Subcutaneous abdominal adipose tissue (tissue), 5 donors: ENCODE data around the gene SDHAF3.
"Not testable (repeated sequence)": the region's sequence is repeated elsewhere in the genome, so short reads cannot be mapped to it uniquely, and the experiment has no call there.

Experiments used
- H3K27ac ChIP-seq: one replicate; pipeline ENCODE4 v1.7.0; 2013; ENCODE audit warnings: low read depth, mild to moderate bottlenecking, inconsistent platforms, low read length, moderate library complexity
- H3K27me3 ChIP-seq, 5 donors: one replicate each; pipeline ENCODE4 v1.7.0; 2013; ENCODE audit warnings: low read length in 5 of 5, inconsistent platforms in 1 of 5; ENCODE audit not compliant: control insufficient read depth in 5 of 5, insufficient read depth in 4 of 5
- H3K36me3 ChIP-seq, 5 donors: one replicate each; pipeline ENCODE4 v1.7.0; 2013; ENCODE audit warnings: low read length in 5 of 5; ENCODE audit not compliant: control insufficient read depth in 5 of 5, insufficient read depth in 5 of 5
- H3K4me1 ChIP-seq, 5 donors: one replicate each; pipeline ENCODE4 v1.7.0; 2013; ENCODE audit warnings: low read length in 5 of 5, mild to moderate bottlenecking in 3 of 5, moderate library complexity in 1 of 5; ENCODE audit not compliant: control insufficient read depth in 5 of 5, insufficient read depth in 5 of 5
- H3K4me3 ChIP-seq, 5 donors: one replicate each; pipeline ENCODE4 v1.7.0; 2013; ENCODE audit warnings: low read length in 5 of 5, low read depth in 1 of 5
- H3K9ac ChIP-seq, 5 donors: one replicate each; pipeline ENCODE4 v1.7.0; 2013; ENCODE audit warnings: low read length in 5 of 5, mild to moderate bottlenecking in 4 of 5, moderate library complexity in 3 of 5
- H3K9me3 ChIP-seq, 5 donors: one replicate each; pipeline ENCODE4 v1.7.0; 2013; ENCODE audit warnings: low read length in 5 of 5; ENCODE audit not compliant: control insufficient read depth in 5 of 5
- donor health status: healthy.
- donor health status: healthy.
- donor health status: healthy.
- donor health status: healthy.
- donor health status: healthy.

Gene SDHAF3

DNA sequence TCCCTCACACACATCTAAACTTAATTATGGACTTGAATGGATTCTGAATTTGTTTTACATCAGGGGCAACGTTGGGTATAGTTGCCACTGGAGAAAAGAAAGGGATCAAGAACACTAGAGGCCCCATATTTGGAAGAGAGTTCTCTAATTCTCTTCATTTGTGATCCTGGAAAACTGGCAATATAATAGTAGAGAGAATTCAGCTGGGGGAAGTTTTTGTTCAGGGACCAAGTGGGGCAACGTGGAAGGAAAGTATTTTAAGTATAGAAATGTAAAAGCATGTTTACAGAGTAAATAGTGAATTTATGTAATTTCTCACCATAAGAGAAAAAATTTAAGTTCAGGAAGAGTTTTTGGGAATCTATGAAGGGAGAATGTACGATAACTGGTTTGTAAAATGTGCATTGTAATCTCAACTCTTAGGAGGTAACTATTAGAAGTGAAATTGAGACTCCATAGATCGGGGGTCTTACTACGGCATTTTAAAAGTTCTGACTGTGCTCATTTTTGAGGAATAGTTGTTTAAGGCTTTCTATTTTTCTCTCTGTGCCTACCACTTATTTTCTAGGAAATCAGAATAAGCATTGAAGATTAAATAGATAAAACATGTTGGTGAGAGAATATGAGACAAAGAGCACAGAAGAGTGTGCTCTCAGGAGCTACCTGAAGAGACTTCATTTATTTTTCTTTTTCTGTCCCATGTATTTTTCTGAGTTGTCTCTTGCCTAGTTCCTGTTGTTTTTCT lies 3.4 kb downstream of the SDHAF3 start:
- H3K4me3 ChIP-seq = no peak overlapping the region
- H3K9me3 ChIP-seq = peaks cover 0 to 3% (median 0%) of the 10 kb centered on the region in 5 donors
- H3K27me3 ChIP-seq = no peaks in the 10 kb centered on the region
- peaks cover 0 to 24% (median 16%) of the 10 kb centered on the region in 5 donors for H3K4me1 ChIP-seq
- no peak overlapping the region for H3K27ac ChIP-seq
- no peak overlapping the region for H3K9ac ChIP-seq
- no peaks in the 10 kb centered on the region for H3K36me3 ChIP-seq

DNA sequence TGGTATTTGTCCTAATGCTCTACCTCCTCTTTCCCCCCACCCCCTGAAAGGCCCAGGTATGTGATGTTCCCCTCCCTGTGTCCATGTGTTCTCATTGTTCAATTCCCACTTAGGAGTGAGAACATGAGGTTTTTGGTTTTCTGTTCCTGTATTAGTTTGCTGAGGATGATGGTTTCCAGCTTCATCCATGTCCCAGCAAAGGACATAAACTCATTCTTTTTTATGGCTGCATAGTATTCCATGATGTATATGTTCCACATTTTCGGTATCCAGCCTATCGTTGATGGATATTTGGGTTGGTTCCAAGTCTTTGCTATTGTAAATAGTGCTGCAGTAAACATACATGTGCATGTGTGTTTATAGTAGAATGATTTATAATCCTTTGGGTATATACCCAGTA lies 5.6 kb downstream of the SDHAF3 start:
- not testable (repeated sequence) for H3K9me3 ChIP-seq, H3K36me3 ChIP-seq, H3K27me3 ChIP-seq, H3K27ac ChIP-seq, H3K9ac ChIP-seq, H3K4me3 ChIP-seq
- peaks cover 0 to 14% (median 8%) of the 10 kb centered on the region in 5 donors for H3K4me1 ChIP-seq

DNA sequence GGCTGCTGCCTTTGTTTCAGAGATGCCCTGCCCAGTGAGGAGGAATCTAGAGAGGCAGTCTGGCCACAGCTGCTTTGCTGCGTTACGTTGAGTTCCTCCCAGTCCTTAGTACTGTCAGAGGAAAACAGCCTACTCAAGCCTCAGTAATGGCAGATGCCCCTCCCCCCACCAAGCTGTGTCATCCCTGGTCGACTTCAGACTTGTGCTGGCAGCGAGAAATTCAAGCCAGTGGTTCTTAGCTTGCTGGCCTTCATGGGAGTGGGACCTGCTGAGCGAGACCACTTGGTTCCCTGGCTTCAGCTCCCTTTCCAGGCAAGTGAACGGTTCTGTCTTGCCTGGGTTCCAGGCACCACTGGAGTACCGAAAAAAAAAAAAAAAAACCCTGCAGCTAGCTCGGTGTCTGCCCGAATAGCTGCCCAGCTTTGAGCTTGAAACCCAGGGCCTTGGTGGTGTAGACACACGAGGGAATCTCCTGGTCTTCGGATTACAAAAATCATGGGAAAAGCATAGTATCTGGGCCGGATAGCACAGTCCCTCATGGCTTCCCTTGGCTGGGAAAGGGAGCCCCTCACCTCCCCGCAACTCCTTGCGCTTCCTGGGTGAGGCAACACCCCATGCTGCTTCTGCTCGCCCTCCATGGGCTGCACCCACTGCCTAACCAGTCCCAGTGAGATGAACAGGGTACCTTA lies 9.1 kb downstream of the SDHAF3 start:
- no peak overlapping the region for H3K4me3 ChIP-seq
- H3K27ac ChIP-seq = no peak overlapping the region
- H3K27me3 ChIP-seq = no peaks in the 10 kb centered on the region
- H3K4me1 ChIP-seq = no peaks in the 10 kb centered on the region
- peaks cover 0 to 3% (median 0%) of the 10 kb centered on the region in 5 donors for H3K9me3 ChIP-seq
- no peaks in the 10 kb centered on the region for H3K36me3 ChIP-seq
- H3K9ac ChIP-seq = no peak overlapping the region

DNA sequence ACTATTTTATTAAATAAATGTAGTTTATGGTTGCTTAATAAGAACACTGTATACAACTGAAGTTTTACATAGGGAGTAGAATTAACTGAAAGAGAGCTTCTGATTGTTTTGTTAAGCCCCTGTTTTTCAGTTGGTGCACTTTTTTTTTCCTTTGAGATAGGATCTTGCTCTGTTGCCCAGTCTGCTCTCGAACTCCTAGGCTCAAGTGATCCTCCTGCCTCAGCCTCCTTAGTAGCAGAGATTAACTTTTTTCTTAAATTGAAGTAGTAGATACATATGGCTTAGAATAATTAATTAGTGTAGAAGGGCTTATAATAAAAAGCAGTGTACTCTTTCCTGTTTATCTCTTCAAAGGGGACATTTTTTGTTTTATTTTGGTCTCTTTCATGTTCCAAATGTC lies 11.2 kb downstream of the SDHAF3 start:
- H3K9me3 ChIP-seq = peaks cover 0 to 3% (median 0%) of the 10 kb centered on the region in 5 donors
- H3K4me3 ChIP-seq = no peak overlapping the region
- H3K4me1 ChIP-seq = no peaks in the 10 kb centered on the region
- no peak overlapping the region for H3K9ac ChIP-seq
- H3K27ac ChIP-seq = no peak overlapping the region
- H3K36me3 ChIP-seq = no peaks in the 10 kb centered on the region
- no peaks in the 10 kb centered on the region for H3K27me3 ChIP-seq

DNA sequence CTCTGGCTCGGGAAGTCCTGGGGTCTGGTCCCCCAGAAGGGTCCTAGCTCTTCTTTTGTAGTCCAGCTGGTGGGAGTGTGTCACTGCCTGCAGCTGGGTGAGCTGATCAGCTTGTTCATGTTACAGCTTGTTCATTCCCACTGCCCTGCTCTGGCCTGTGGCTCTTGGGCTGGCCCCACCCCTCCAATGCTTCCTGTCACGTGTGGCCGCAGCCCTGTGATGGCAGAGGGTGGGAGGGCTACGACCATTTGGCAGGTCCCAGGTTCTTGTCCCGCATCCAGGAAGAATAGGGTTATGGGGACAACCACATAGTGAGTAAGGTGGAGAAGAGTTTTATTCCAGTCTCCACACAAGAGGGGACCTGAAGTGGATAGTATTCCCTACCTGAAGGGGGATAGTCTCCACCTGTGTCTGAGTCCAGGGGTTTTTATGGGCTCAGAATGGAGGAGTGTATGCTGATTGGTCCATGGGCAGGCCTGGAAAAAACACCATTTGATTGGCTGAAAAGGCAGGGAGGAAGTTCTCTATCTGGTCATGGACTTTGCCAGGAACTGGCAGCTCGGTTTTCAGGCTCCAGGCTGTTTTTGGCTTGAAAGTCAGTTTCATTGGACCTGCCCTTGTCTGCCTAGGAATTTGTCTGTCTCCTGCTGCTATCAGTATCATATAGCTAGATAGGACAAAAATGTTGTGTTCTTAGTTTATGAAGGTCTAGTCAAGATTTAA lies 13.1 kb downstream of the SDHAF3 start:
- no peak overlapping the region for H3K9ac ChIP-seq
- H3K27ac ChIP-seq = no peak overlapping the region
- no peaks in the 10 kb centered on the region for H3K9me3 ChIP-seq
- H3K27me3 ChIP-seq = no peaks in the 10 kb centered on the region
- no peaks in the 10 kb centered on the region for H3K36me3 ChIP-seq
- no peak overlapping the region for H3K4me3 ChIP-seq
- H3K4me1 ChIP-seq = no peaks in the 10 kb centered on the region

DNA sequence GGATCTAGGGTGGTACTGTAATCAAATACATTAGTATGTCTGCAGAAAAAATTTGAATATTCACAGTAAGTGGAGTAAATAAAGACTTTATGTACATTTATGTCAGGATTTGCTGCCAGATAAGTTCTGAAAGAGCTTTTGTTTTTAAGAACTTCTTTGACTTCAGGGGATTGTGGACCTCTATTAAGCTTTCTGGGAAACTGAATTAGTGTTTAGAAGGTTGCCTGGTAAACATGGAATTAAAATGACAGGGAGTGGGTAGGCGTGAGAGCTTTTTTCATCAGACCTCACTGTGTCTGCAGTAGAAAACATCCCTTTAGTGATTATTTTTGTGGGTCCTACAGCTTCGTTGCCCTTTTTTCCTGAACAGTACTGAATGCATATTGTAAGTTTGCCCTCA lies 15.7 kb downstream of the SDHAF3 start:
- no peak overlapping the region for H3K27ac ChIP-seq
- no peak overlapping the region for H3K4me3 ChIP-seq
- no peaks in the 10 kb centered on the region for H3K36me3 ChIP-seq

DNA sequence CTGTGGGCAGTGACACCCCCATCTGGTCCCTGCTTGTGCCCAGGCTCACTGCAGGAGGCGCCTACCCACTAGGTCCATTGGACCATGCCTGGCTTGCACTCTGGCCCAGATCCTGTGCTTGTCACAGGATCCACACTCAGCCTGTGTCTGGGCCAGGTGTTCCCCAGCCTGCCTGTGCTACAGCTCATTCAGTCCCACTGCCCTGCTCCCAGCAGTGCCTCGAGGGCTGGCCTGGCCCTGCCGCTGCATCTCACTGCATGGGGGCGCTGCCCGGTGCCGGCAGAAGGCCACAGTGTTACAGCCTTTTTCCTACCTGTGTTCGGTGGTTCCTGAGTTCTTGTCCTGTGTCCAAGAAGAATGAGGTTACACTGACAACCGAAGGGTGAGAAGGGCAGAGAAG lies 21.3 kb downstream of the SDHAF3 start:
- Histone ChIP-seq H3K27ac (no peak overlapping the region), H3K9ac (no peak overlapping the region), H3K27me3 (no peaks in the 10 kb centered on the region), H3K9me3 (peaks cover 0 to 13% (median 3%) of the 10 kb centered on the region in 5 donors), H3K36me3 (peaks cover 0 to 3% (median 0%) of the 10 kb centered on the region in 5 donors), H3K4me1 (no peaks in the 10 kb centered on the region), H3K4me3 (no peak overlapping the region)

More for the DNA sequence above, 15.7 kb downstream of the SDHAF3 start:
- no peaks in the 10 kb centered on the region for H3K27me3 ChIP-seq
- no peaks in the 10 kb centered on the region for H3K4me1 ChIP-seq
- H3K9me3 ChIP-seq = no peaks in the 10 kb centered on the region
- no peak overlapping the region for H3K9ac ChIP-seq

DNA sequence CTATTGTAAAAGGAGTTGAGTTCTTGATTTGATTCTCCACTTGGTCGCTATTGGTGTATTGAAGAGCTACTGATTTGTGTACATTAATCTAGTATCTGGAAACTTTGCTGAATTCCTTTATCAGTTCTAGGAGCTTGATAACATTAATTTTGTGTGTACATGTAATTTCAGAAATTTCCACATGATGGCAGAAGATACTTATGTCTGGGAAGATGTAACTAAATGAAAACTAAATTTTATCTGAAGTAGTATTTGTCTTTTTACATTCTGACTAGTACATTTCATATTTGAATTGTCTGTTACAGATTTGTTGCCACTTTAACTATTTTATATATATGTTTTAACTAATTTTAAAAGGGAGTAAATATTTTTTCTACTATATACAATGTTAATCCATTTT lies 27.6 kb downstream of the SDHAF3 start:
- Histone ChIP-seq H3K27ac (no peak overlapping the region), H3K27me3 (no peaks in the 10 kb centered on the region), H3K9me3 (peaks cover 0 to 4% (median 0%) of the 10 kb centered on the region in 5 donors), H3K4me3 (no peak overlapping the region), H3K4me1 (no peaks in the 10 kb centered on the region), H3K9ac (no peak overlapping the region), H3K36me3 (peaks cover 0 to 2% (median 1%) of the 10 kb centered on the region in 5 donors)

DNA sequence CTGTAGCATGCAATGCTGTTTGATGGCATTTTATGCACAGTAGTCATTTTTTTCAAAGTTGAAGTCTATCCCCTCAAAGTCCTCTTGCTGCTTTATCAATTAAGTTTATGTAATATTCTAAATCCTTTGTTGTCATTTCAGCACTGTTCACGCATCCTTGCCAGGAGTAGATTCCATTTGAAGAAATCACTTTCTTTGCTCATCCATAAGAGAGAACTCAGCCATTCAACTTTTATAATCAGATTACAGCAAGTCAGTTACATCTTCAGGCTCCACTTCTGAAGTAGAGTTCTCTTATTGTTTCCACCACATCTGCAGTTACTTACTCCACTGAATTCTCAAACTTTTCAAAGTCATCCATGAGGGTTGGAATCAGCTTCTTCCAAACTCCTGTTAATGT lies 32.3 kb downstream of the SDHAF3 start:
- H3K36me3 ChIP-seq = peaks cover 0 to 3% (median 2%) of the 10 kb centered on the region in 5 donors
- H3K27ac ChIP-seq = no peak overlapping the region
- H3K9ac ChIP-seq = no peak overlapping the region
- H3K9me3 ChIP-seq = no peaks in the 10 kb centered on the region
- H3K27me3 ChIP-seq = no peaks in the 10 kb centered on the region
- no peaks in the 10 kb centered on the region for H3K4me1 ChIP-seq
- H3K4me3 ChIP-seq = no peak overlapping the region

DNA sequence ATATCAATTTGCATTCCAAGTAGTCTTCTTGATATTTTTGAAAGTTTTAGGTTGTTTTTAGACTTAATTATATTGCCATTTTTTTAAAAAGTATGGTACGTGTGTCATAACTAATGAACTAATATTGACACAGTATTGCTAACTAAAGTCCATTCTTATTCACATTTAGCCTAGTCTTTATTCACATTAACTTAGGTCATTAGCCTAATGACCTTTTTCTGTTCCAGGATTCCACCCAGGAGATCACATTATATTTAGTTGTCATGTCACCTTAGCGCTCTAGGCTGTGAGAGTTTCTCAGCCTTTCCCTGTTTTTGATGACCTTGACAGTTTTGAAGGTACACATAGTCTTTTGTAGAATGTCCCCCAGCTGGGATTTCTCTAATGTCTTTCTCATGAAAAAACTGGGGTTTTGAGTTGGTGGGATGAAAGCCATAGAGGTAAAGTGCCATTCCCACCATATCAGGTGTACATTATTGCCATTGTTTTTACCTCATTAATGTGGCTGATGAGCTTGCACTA lies 38.5 kb downstream of the SDHAF3 start:
- Histone ChIP-seq H3K9me3 (peaks cover 0 to 3% (median 0%) of the 10 kb centered on the region in 5 donors), H3K9ac (no peak overlapping the region), H3K36me3 (no peaks in the 10 kb centered on the region), H3K4me3 (no peak overlapping the region), H3K27me3 (no peaks in the 10 kb centered on the region), H3K4me1 (no peaks in the 10 kb centered on the region), H3K27ac (no peak overlapping the region)
